ENCODE measurements around the gene EVL.
A peak's percentile ranks its signal among the peaks of the same experiment; 100 is the strongest.

EVL gene

GRCh38 chr14:100159865-100160533 is 94.8 kb downstream of the EVL start:
- TF ChIP-seq ISL1 (CRISPR knock-in tag; IDR thresholded peaks at IDR 0.05) (no peak), CREB5 (CRISPR knock-in tag; IDR thresholded peaks at IDR 0.05; ENCODE audit: low read depth) (no peak), ESRRG (CRISPR knock-in tag; IDR thresholded peaks at IDR 0.05) (no peak), ZFP3 (CRISPR knock-in tag; IDR thresholded peaks at IDR 0.05) (peak; percentile 98)
- no peak for ATAC-seq

- no peak for TF ChIP-seq ZNF565 (CRISPR knock-in tag; conservative IDR thresholded peaks at IDR 0.05; ENCODE audit: low read depth)
- no peak for TF ChIP-seq CSDC2 (CRISPR knock-in tag; IDR thresholded peaks at IDR 0.05)
- no peak for TF ChIP-seq RARB (CRISPR knock-in tag; IDR thresholded peaks at IDR 0.05)
- no peak for TF ChIP-seq TOX (CRISPR knock-in tag; IDR thresholded peaks at IDR 0.05; ENCODE audit: borderline replicate concordance)
- TF ChIP-seq ZNF8 (CRISPR knock-in tag; IDR thresholded peaks at IDR 0.05), result no peak
- TF ChIP-seq ISL1 (CRISPR knock-in tag; IDR thresholded peaks at IDR 0.05), result no peak
- TF ChIP-seq ZNF70 (CRISPR knock-in tag; IDR thresholded peaks at IDR 0.05), result no peak
- no peak for TF ChIP-seq POU6F1 (CRISPR knock-in tag; IDR thresholded peaks at IDR 0.05; ENCODE audit: borderline replicate concordance, low read depth)
- TF ChIP-seq TSHZ2 (CRISPR knock-in tag; IDR thresholded peaks at IDR 0.05), result no peak
- no peak for ATAC-seq
These were observed 95.3 kb downstream of the EVL start for GRCh38 chr14:100160534-100160916.

GRCh38 chr14:100165376-100165775 is 100.2 kb downstream of the EVL start:
- no peak for ATAC-seq
- TF ChIP-seq ZNF70 (CRISPR knock-in tag; IDR thresholded peaks at IDR 0.05) (no peak), GLIS3 (CRISPR knock-in tag; IDR thresholded peaks at IDR 0.05) (no peak)

GRCh38 chr14:100165831-100166440 is 100.7 kb downstream of the EVL start:
- ATAC-seq, result no peak
- TF ChIP-seq ZFP30 (CRISPR knock-in tag; IDR thresholded peaks at IDR 0.05) (no peak), OSR1 (CRISPR knock-in tag; IDR thresholded peaks at IDR 0.05) (no peak), CREB5 (CRISPR knock-in tag; IDR thresholded peaks at IDR 0.05; ENCODE audit: low read depth) (no peak), CSDC2 (CRISPR knock-in tag; IDR thresholded peaks at IDR 0.05) (no peak), POU6F1 (CRISPR knock-in tag; IDR thresholded peaks at IDR 0.05; ENCODE audit: borderline replicate concordance, low read depth) (no peak), ARNTL (CRISPR knock-in tag; IDR thresholded peaks at IDR 0.05; ENCODE audit: borderline replicate concordance, low read depth) (no peak), PATZ1 (CRISPR knock-in tag; IDR thresholded peaks at IDR 0.05; ENCODE audit: borderline replicate concordance) (no peak), ISL1 (CRISPR knock-in tag; IDR thresholded peaks at IDR 0.05) (no peak), SNAI2 (CRISPR knock-in tag; IDR thresholded peaks at IDR 0.05) (no peak), ZFP3 (CRISPR knock-in tag; IDR thresholded peaks at IDR 0.05) (no peak), ZC3H10 (CRISPR knock-in tag; IDR thresholded peaks at IDR 0.05) (no peak), CSRNP3 (CRISPR knock-in tag; IDR thresholded peaks at IDR 0.05) (no peak), ZNF70 (CRISPR knock-in tag; IDR thresholded peaks at IDR 0.05) (no peak), GLIS3 (CRISPR knock-in tag; IDR thresholded peaks at IDR 0.05) (no peak)

All from SK-N-SH treated with all-trans-retinoic acid at 6 μM for 48 hours (cell line).